NCI-H510A (cell line): Measurements from ENCODE around the gene IGFLR1.

Experiments
- DNase-seq: peaks from one replicate; lab custom pipeline; 2025; lab: John Stamatoyannopoulos, UW

IGFLR1 gene

GRCh38 chr19:35723671-35724070 lies 18.6 kb downstream of the IGFLR1 start:
- DNase-seq, result no peak

- DNase-seq, result no peak
Observed at GRCh38 chr19:35722897-35723296, 19.4 kb downstream of the IGFLR1 start.

GRCh38 chr19:35722461-35722860 lies 19.8 kb downstream of the IGFLR1 start:
- no peak for DNase-seq

- DNase-seq, result no peak
Observed at GRCh38 chr19:35721374-35721773, 20.9 kb downstream of the IGFLR1 start.

GRCh38 chr19:35720648-35721047 lies 21.6 kb downstream of the IGFLR1 start:
- no peak for DNase-seq

- no peak for DNase-seq
Observed at GRCh38 chr19:35720163-35720524, 22.1 kb downstream of the IGFLR1 start.

- no peak for DNase-seq
Observed at GRCh38 chr19:35719402-35720162, 22.7 kb downstream of the IGFLR1 start.

DNA sequence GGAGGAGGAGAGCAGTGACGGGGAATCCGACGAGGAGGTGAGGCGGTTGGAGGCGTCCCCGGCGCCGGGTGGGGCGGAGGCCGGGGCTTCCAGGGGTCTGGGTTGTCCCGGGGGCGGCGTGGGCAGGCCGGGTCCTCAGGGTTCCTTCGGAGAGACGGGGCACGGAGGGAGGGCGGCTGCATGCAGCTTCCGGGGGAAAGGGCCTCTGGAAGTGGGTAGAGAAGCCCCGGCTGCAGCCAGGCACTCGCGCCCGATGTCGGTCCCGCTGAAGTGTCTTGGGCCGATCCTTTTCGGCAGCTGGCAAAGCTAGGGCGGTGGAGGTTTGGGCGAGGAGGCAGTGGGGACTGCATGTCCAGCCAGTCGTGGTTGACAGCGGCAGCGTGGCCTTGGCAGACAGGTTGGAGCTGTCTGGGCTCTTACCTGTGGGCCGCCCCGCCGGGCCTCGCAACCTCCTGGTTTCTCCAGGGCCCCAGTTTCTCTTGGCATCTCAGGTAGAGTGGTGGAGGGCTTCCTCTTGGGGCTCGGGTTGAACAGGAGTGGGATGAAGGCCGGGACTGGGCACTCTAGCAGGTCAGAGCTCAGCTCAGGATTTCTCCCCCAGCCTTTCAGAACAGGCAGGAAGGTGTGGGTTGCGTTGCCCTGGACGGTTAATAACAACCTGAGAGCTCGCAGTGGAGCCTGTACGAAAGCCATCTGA lies 23.8 kb downstream of the IGFLR1 start:
- DNase-seq, result no peak

- DNase-seq, result peak; percentile 94
Observed at GRCh38 chr19:35717665-35718344, 24.4 kb downstream of the IGFLR1 start, which contains the start of gene KMT2B. Gene KMT2B (plus strand): TSS chr19:35718003. CDS start chr19:35718019, 16 bp downstream.

- peak; percentile 70 for DNase-seq
Observed at GRCh38 chr19:35716801-35717664, 25.2 kb downstream of the IGFLR1 start.

DNA sequence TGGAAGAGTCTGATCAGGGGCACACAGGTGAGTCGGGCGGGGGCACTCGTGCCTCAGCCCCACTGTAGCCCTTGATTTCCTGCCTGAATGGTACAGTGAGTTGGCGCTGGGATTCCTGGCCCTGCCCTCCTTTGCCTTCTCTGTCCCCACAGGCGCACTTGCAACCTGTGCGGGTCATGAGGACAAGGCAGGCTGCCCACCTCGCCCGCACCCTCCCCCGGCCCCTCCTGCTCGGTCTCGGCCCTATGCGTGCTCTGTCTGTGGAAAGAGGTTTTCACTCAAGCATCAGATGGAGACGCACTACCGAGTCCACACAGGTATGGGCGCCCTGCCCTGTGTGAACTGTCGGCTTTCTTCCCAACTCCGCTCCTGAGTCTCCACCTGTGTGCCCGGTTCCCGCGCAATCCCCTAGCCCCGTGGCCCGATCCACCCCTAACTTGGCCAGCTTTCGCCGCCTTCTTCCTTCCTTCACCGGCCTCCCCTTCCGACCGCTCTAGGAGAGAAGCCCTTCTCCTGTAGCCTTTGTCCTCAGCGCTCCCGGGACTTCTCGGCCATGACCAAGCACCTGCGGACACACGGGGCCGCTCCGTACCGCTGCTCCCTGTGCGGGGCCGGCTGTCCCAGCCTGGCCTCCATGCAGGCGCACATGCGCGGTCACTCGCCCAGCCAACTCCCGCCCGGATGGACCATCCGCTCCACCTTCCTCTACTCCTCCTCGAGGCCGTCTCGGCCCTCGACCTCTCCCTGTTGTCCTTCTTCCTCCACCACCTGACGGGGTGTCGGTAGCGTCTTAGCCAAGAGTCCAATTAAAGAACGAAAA lies 26.1 kb downstream of the IGFLR1 start:
- DNase-seq, result peak; percentile 32

DNA sequence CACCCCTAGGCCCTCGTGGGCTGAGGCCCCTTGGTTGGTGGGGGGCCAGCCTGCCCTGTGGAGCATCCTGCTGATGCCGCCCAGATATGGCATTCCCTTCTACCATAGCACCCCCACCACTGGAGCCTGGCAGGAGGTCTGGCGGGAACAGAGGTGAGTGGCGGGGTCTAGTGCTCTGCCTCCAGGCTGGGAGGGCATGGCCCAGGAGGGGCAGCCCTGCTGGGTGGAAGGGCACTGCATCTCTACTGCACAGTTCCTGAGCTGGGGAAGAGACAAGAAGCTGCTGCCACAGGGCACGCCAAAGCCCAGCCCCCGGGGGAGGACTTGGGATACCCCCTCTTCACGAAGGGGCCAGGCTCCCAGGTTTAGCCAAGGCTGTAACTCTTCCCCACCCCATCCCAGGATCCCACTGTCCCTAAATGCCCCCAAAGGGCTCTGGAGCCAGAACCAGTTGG lies 26.9 kb downstream of the IGFLR1 start:
- no peak for DNase-seq

DNA sequence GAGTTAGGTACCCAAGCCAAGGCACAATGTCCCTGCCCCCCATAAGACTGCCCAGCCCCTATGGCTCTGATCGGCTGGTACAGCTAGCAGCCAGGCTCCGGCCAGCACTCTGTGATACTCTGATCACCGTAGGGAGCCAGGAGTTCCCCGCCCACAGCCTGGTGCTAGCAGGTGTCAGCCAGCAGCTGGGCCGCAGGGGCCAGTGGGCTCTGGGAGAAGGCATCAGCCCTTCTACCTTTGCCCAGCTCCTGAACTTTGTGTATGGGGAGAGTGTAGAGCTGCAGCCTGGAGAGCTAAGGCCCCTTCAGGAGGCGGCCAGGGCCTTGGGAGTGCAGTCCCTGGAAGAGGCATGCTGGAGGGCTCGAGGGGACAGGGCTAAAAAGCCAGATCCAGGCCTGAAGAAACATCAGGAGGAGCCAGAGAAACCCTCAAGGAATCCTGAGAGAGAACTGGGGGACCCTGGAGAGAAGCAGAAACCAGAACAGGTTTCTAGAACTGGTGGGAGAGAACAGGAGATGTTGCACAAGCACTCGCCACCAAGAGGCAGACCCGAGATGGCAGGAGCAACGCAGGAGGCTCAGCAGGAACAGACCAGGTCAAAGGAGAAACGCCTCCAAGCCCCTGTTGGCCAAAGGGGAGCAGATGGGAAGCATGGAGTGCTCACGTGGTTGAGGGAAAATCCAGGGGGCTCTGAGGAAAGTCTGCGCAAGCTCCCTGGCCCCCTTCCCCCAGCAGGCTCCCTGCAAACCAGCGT lies 27.5 kb downstream of the IGFLR1 start:
- no peak for DNase-seq

DNA sequence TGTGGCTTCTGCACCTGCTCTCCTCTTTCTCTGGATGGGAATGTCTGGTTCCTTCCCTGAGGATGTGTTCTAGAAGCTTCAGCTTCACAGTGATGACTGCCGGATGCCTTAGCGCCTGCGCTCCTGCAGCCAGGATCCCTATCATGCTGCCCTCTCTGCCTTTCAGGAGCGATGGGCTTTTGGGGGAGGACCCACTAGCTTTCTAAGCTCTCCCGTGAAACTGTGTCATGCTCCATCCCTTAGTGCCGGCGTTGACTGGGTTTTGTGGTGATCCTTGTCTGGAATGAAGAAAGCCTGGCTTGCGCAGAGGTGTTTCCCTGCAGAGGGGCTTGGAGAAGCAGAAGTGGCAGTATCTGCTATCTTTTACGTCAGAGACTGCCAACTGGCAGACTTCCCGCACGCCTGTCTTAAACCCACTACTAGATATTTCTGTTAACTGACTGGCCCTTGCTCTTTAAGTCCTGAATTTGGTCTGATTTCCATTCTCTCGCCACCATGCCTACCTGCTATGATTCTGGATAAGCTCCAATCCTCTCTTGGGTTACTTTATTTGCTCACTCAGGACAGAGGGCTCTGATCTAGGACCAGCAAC lies 28.3 kb downstream of the IGFLR1 start:
- no peak for DNase-seq

DNA sequence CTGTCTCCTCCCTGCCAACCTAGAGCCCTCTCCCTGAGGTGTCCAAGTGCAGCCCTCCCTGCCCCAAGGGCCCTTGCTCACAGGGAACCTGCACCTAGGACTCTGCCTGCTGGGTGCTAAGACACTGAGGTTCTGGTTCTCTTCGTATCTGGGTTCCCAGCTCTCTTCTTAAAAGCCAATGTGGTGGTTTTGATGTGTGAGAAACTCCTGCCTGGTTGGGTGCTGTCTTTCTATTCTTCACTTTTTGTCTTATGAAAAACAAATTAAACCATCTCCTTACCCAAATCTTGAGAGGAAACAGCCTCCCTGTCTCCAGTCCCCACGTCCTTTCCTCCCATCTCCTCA lies 28.8 kb downstream of the IGFLR1 start:
- no peak for DNase-seq

DNA sequence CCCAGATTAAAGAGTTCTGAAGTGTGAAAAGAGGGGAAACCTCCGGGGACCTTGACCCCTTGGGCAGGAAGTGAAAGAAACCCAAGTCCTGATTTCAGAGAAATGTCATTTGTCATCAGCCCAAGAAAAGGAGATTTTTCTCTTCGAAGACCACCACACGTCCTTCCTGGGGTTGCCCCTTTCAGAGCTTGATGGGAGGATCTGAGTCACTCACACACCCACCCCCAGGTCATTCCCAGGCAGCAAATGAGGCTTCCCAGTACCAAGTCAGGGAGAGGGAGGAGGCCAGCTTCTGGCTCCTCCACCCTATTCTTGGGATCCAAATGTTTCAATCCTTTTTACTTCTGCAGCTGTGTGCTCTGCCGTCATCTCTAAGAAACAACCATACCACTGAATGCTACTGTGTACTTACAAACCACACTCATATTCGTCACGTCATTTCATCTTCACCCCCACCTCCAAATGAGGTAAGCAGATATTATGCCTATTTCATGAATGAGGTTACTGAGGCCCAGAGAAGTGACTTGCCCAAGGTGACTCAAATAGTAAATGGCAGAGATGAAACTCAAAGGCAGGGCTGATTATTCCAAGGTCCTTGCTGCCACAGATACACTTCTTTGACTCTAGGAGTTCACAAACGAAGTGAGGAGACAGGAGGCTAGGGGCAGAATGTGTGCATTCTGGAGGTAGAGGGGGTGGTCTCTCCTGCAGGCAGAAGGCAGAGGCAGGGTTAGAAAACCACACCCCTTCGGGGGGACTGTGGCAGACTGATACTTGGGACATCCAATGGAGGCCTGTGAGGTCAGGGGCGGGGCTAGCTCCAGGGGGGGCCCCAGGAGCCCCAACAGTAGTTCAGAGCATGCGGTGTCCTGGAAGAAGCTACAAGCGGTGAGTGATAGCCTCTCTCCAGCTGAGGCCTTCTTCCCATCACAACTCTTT lies 29.4 kb downstream of the IGFLR1 start:
- DNase-seq, result no peak

DNA sequence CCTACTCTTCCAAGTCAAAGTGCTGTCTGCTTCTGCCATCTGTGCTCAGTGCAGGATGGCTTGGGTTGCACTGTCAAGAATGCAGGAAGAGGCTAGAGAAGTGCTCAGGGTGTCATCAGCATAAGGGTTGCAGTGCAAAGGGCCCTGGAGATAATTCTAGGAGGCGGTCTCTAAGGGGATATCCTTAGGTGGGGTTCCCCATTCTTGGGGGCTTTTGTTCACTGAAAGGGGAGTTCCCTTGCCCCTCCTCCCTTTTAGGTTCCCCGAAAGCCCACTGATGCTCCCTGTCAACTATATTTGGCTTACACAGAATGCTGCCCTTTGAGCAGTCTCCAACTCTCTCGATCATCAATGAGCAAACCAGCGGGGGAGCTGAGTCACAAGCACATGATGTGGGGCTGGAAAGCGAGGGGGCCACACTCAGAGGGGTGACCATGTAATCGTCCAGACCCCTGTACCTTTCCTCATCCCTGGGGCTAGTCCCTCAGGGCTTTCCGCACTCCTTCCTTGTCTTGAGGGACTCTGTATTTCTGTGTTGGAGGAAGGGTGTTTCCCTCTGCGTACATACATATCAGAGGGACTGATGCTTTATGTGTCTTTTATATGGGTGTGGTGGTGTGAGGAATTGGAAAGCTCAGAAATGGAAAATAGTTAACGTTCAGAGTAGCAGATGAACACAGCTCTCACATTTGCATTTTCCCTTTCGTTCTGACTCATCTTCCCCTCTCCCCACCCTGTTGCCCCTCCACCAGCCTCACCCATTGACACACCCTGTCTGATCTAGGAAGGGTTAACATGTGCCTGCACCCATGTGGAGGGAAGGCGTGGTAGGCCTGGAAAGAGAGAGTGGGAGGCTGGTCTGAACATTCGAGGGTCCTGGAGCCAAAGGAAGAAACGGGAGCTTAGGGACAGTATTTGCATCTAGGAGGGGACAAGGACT lies 31.2 kb downstream of the IGFLR1 start:
- DNase-seq, result no peak

DNA sequence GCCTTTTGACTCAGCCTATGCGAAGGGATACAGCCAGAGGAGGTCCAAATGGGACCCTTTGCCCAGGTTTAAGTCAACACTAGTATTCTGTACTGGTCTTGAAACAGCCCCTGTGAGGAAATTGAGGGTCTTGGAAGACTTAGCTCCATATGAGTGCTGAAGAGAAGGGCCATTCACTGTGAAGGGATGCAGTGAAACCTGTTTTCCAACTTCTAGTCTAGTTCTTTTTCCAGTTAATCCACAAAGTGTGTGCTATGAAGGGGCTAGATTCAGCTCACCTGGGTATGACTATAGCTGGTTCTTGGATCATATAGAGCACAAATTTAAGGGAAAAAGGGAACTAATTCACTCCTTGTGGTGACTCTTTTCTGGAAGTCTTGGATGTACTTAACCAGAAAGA lies 33.9 kb downstream of the IGFLR1 start:
- DNase-seq, result no peak
